GM10248 (cell line): ENCODE results near the gene SETD1B.
A peak's percentile ranks its signal among the peaks of the same experiment; 100 is the strongest.
"Not testable (repeated sequence)": the region's sequence is repeated elsewhere in the genome, so short reads cannot be mapped to it uniquely, and the experiment has no call there.

Experiments
- CTCF ChIA-PET: fragments of 300-600 bp; sonication (Branson Sonifier 250); formaldehyde crosslinking; extraction: SDS; loops from one replicate; lab custom pipeline; 2021; ENCODE audit warnings: antibody characterized with exemption; lab: Yijun Ruan, JAX
- POLR2A ChIA-PET: fragments of 350-650 bp; sonication (Branson Sonifier 250); formaldehyde crosslinking; extraction: SDS; loops from one replicate; lab custom pipeline; 2020; ENCODE audit warnings: antibody characterized with exemption; lab: Yijun Ruan, JAX
- DNase-seq: peaks from one replicate; pipeline ENCODE4 v3.0.0; 2012; ENCODE audit errors: extremely low spot score
- CTCF ChIP-seq: IDR thresholded peaks from 2 replicates; pipeline ENCODE4 v1.5.1; 2012; ENCODE audit warnings: mild to moderate bottlenecking, low read depth; ENCODE audit errors: extremely low read depth, missing control alignments, control extremely low read depth

Gene SETD1B

GRCh38 chr12:121803861-121804416 lies at the start of gene SETD1B:
Gene SETD1B (plus strand): TSS chr12:121804009. CDS start chr12:121804738, 729 bp downstream.
- peak; percentile 45 for DNase-seq
- ChIA-PET CTCF (interaction anchor here (1.0 to 12.8 kb wide), 3 partner anchors 8 to 27 kb away, joined by 4 to 565 read pairs (median 55); partner anchors contain the start of gene RHOF), POLR2A (interaction anchor here (0.9 to 2.5 kb wide), 4 partner anchors 8 to 91 kb away, joined by 3 to 14 read pairs (median 4); partner anchors contain the start of genes PSMD9 and TMEM120B)
- no peak for TF ChIP-seq CTCF

- ChIA-PET POLR2A (no interaction called here), CTCF (interaction anchor here (1.0 kb wide), 1 partner anchor 18 kb away, joined by 3 read pairs; no protein-coding TSS in a partner anchor)
- no peak for DNase-seq
- TF ChIP-seq CTCF = no peak
Observed at GRCh38 chr12:121754836-121755235, 49.0 kb upstream of the SETD1B start.

- CTCF ChIA-PET = interaction anchor here (0.7 to 2.0 kb wide), 5 partner anchors 10 to 39 kb away, joined by 3 to 5 read pairs (median 3); no protein-coding TSS in a partner anchor
- TF ChIP-seq CTCF = no peak
- DNase-seq = no peak
- POLR2A ChIA-PET = interaction anchor here (0.6 kb wide), 1 partner anchor 245 kb away, joined by 7 read pairs; no protein-coding TSS in a partner anchor
Observed at GRCh38 chr12:121755591-121755990, 48.2 kb upstream of the SETD1B start.

GRCh38 chr12:121758536-121758935 lies 45.3 kb upstream of the SETD1B start:
- CTCF ChIA-PET = interaction anchor here (1.9 to 7.5 kb wide), 2 partner anchors 16 to 17 kb away, joined by 4 to 49 read pairs; no protein-coding TSS in a partner anchor
- DNase-seq, POLR2A ChIA-PET: not testable (repeated sequence)

- POLR2A ChIA-PET = no interaction called here
- CTCF ChIA-PET = interaction anchor here (1.0 to 7.5 kb wide), 4 partner anchors 13 to 50 kb away, joined by 3 to 49 read pairs (median 4); partner anchors contain the start of gene TMEM120B
- no peak for TF ChIP-seq CTCF
- DNase-seq = no peak
Observed at GRCh38 chr12:121762269-121762668, 41.5 kb upstream of the SETD1B start.

GRCh38 chr12:121764808-121765207 lies 39.0 kb upstream of the SETD1B start:
- DNase-seq = no peak
- CTCF ChIA-PET = interaction anchor here (1.0 to 7.5 kb wide), 6 partner anchors 9 to 47 kb away, joined by 3 to 49 read pairs (median 4); partner anchors contain the start of gene RHOF
- TF ChIP-seq CTCF = no peak
- POLR2A ChIA-PET = interaction anchor here (0.6 kb wide), 2 partner anchors 41 to 214 kb away, joined by 6 to 10 read pairs; no protein-coding TSS in a partner anchor

- no peak for DNase-seq
- ChIA-PET POLR2A (interaction anchor here (0.5 to 0.6 kb wide), 2 partner anchors 9 to 215 kb away, joined by 3 to 10 read pairs; no protein-coding TSS in a partner anchor), CTCF (interaction anchor here (1.0 to 23.3 kb wide), 5 partner anchors 10 to 47 kb away, joined by 3 to 533 read pairs (median 5); partner anchors contain the start of gene RHOF)
- no peak for TF ChIP-seq CTCF
Observed at GRCh38 chr12:121765573-121765972, 38.2 kb upstream of the SETD1B start.
